Gastrocnemius medialis (tissue), 4 donors: Measurements from ENCODE around the gene ADCY1. TPM values are rescaled to one million over a fixed set of nuclear protein-coding genes. Genes with fewer than 3 reads are reported as not detected.

Experiments
- ATAC-seq, 2 donors: fragments of 150-250 bp; one replicate each; pipeline ENCODE4 v1.9.1; 2016
- DNase-seq, 2 donors: peaks; one replicate each; pipeline ENCODE4 v3.0.0-alpha.2; 2019
- H3K27ac ChIP-seq, 4 donors: fragments of 200-600 bp; sonication (generic); 1 replicate in 1 of 4; 2 replicates in 3 of 4; pipeline ENCODE4 v1.5.1; 2016 to 2018; ENCODE audit warnings: mild to moderate bottlenecking in 2 of 4, moderate library complexity in 1 of 4
- H3K27me3 ChIP-seq, 3 donors: fragments of 200-600 bp; sonication (generic) in 2 of 3; 1 replicate in 1 of 3; 2 replicates in 2 of 3; pipeline versions ENCODE4 v1.5.1 to v1.6.0; 2016 to 2019; ENCODE audit warnings: mild to moderate bottlenecking in 1 of 3, moderate library complexity in 1 of 3
- H3K36me3 ChIP-seq, 2 donors: fragments of 200-600 bp; sonication (generic) in 1 of 2; one replicate each; pipeline ENCODE4 v1.5.1; 2017 to 2018
- H3K4me1 ChIP-seq, 2 donors: fragments of 200-600 bp; sonication (generic) in 1 of 2; one replicate each; pipeline ENCODE4 v1.5.1; 2016 to 2017; ENCODE audit warnings: mild to moderate bottlenecking in 2 of 2
- H3K4me3 ChIP-seq, 4 donors: fragments of 200-600 bp; sonication (generic) in 3 of 4; 1 replicate in 1 of 4; 2 replicates in 3 of 4; pipeline ENCODE4 v1.5.1; 2016 to 2019; ENCODE audit warnings: mild to moderate bottlenecking in 2 of 4
- H3K9me3 ChIP-seq, 3 donors: fragments of 200-600 bp; sonication (generic) in 2 of 3; 1 replicate in 1 of 3; 2 replicates in 2 of 3; pipeline ENCODE4 v1.5.1; 2016 to 2019
- CTCF ChIP-seq, 5 experiments: fragments of 450-650 bp in 3 of 5; fragments of 200-600 bp in 2 of 5; sonication (generic) in 2 of 5; IDR thresholded peaks in 4 of 5; conservative IDR thresholded peaks in 1 of 5; 1 replicate in 4 of 5; 2 replicates in 1 of 5; pipeline ENCODE4 v1.5.1; 2016 to 2019; ENCODE audit warnings: antibody characterized with exemption in 5 of 5, mild to moderate bottlenecking in 3 of 5, moderate library complexity in 3 of 5
- POLR2A ChIP-seq, 2 donors: fragments of 450-650 bp; IDR thresholded peaks; one replicate each; pipeline ENCODE4 v1.6.1; 2017; ENCODE audit warnings: antibody characterized with exemption in 2 of 2, mild to moderate bottlenecking in 2 of 2, moderate library complexity in 2 of 2
- in situ Hi-C, 4 donors: fragments of 200-750 bp; cut with MboI; loops; one replicate each; pipeline versions ENCODE4 v1.15.0 to v1.8.0; 2017; ENCODE audit warnings: low sequenced_read_pairs in 4 of 4
- intact Hi-C: fragments of 100-400 bp; cut with DNase I; formaldehyde crosslinking; loops from one replicate; pipeline ENCODE4 v1.15.1; 2023; ENCODE audit warnings: low total_unique reads
- total RNA-seq, 4 donors: library from RNA; depleted of rRNA; stranded (reverse); fragments of >200 nt; gene quantifications; one replicate each; pipeline versions ENCODE4 v1.1.0 to v1.2.3, GENCODE V29; 2016

The ADCY1 gene
- total RNA-seq, 4 donors from 2014 or later = 0.42 to 3.5 (median 1.4) TPM

GRCh38 chr7:45584261-45585210 is 10.4 kb downstream of the ADCY1 start:
- intact Hi-C loops (no loop called here), in situ Hi-C loops (no loop called here)
- H3K9me3 ChIP-seq = no peaks in the 10 kb centered on the region
- DNase-seq = no peak
- no peak for TF ChIP-seq POLR2A (IDR thresholded peaks at IDR 0.05)
- no peak for TF ChIP-seq CTCF (IDR thresholded peaks at IDR 0.05 in 4 of 5, conservative IDR thresholded peaks at IDR 0.05 in 1 of 5)
- H3K36me3 ChIP-seq = no peaks in the 10 kb centered on the region
- H3K4me3 ChIP-seq = no peak overlapping the region
- no peak overlapping the region for H3K27ac ChIP-seq
- no peaks in the 10 kb centered on the region for H3K4me1 ChIP-seq
- no peaks in the 10 kb centered on the region for H3K27me3 ChIP-seq
- ATAC-seq = no peak

- no peaks in the 10 kb centered on the region for H3K27me3 ChIP-seq
- no peaks in the 10 kb centered on the region for H3K9me3 ChIP-seq
- H3K27ac ChIP-seq = no peak overlapping the region
- intact Hi-C loops (no loop called here), in situ Hi-C loops (no loop called here)
- no peak for DNase-seq
- ATAC-seq = no peak
- TF ChIP-seq CTCF (IDR thresholded peaks at IDR 0.05 in 4 of 5, conservative IDR thresholded peaks at IDR 0.05 in 1 of 5) = no peak
- TF ChIP-seq POLR2A (IDR thresholded peaks at IDR 0.05) = no peak
- no peaks in the 10 kb centered on the region for H3K36me3 ChIP-seq
- no peaks in the 10 kb centered on the region for H3K4me1 ChIP-seq
- no peak overlapping the region for H3K4me3 ChIP-seq
Observed at GRCh38 chr7:45585628-45586027, 11.5 kb downstream of the ADCY1 start.

DNA sequence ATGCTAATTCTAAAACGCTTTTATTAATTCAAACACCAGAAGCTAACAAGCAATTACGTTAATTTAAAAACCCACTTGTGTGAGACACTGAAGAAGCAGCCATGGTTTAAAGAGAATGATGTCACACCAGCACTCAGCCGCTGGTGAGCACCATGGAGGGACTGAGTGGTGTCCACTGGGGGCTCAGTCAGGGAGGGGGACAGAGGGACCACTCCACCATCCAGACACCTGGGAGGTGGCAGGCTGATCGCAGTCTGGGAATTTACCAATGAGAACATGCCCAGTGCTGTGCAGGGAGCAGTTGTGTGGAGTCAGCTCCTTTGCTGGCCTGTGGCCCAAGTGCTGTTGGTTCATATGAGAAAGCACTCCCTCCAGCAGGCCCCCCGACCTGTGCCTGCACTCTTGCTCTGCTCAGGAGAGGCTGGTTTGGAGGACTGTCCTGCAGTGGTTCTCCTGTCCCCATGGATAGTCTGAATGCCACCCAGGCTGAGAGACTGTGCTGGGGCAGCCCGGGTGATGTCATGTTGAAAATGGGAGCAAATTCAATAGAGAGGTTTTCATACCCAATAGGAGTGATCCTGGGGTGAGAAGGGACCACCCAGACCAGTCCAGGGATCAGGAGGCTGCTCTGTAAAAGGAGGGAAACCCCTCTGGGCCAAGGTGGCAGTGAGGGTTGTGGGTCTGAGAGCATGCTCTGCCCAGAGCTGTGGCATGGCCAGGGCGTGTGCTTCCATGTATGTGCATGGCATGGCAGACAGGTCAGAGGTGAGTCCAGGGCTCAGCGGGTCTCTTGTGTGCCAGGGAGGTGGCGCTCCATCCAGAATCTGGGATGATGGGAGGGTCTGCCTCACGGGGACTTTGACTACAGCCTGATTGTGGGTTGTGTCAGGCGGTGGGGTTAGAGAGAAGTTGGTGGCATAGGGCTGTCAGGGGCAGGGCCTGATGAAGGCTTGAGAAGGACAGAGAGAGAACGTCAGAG is 12.7 kb downstream of the ADCY1 start:
- in situ Hi-C loops = no loop called here
- ATAC-seq (no peak), DNase-seq (no peak)
- H3K4me1 ChIP-seq = no peaks in the 10 kb centered on the region
- no peaks in the 10 kb centered on the region for H3K27me3 ChIP-seq
- no peak overlapping the region for H3K27ac ChIP-seq
- intact Hi-C loops = no loop called here
- TF ChIP-seq CTCF (IDR thresholded peaks at IDR 0.05 in 4 of 5, conservative IDR thresholded peaks at IDR 0.05 in 1 of 5) (no peak), POLR2A (IDR thresholded peaks at IDR 0.05) (no peak)
- H3K36me3 ChIP-seq = no peaks in the 10 kb centered on the region
- no peaks in the 10 kb centered on the region for H3K9me3 ChIP-seq
- no peak overlapping the region for H3K4me3 ChIP-seq

DNA sequence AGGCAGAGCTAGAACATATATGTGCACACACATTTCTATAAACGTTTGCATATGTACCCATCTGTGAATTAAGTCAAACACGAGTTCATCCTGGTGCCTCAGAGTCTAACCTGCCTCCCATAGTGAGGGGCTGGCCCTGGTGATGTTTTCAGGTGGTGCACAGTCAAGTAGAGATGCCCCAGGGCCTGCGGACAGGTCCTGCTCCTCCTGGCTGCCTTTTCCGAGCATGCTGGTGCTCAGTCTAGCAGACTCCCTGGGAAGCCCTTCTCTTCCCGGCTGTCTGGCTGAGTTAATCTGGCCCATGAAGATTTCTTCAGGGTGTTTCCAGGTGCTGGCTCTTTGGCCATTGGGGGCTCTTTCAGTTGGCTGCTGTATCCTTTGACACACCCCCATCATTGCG is 14.3 kb downstream of the ADCY1 start:
- Histone ChIP-seq H3K9me3 (no peaks in the 10 kb centered on the region), H3K27ac (no peak overlapping the region), H3K36me3 (no peaks in the 10 kb centered on the region), H3K27me3 (no peaks in the 10 kb centered on the region), H3K4me3 (no peak overlapping the region), H3K4me1 (no peaks in the 10 kb centered on the region)
- TF ChIP-seq CTCF (IDR thresholded peaks at IDR 0.05 in 4 of 5, conservative IDR thresholded peaks at IDR 0.05 in 1 of 5) (no peak), POLR2A (IDR thresholded peaks at IDR 0.05) (no peak)
- in situ Hi-C loops = no loop called here
- DNase-seq = no peak
- intact Hi-C loops = no loop called here
- ATAC-seq = no peak
